ENCODE measurements around the gene PDIA6.
"Not testable (repeated sequence)": the region's sequence is repeated elsewhere in the genome, so short reads cannot be mapped to it uniquely, and the experiment has no call there.

PDIA6 gene

DNA sequence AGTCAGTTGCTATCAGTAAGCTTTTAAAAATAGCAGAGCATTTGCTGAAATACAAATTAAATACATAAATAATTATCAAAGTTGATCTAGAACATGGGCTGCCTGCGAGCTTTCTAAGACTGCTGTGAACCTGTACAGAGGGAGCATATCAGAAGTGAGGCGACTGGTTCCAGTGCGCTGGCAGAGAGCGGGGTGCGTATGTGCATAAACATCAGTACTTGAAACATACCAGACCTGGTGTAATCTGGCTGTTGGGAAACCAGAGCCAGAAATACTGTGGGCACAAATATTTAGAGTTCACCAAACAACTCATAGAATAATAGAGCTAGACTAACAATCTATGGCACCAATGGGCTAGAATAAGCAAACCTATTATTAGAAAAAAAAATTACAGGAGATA, 27.3 kb downstream of the PDIA6 start:
- TF ChIP-seq, protein P1, sequence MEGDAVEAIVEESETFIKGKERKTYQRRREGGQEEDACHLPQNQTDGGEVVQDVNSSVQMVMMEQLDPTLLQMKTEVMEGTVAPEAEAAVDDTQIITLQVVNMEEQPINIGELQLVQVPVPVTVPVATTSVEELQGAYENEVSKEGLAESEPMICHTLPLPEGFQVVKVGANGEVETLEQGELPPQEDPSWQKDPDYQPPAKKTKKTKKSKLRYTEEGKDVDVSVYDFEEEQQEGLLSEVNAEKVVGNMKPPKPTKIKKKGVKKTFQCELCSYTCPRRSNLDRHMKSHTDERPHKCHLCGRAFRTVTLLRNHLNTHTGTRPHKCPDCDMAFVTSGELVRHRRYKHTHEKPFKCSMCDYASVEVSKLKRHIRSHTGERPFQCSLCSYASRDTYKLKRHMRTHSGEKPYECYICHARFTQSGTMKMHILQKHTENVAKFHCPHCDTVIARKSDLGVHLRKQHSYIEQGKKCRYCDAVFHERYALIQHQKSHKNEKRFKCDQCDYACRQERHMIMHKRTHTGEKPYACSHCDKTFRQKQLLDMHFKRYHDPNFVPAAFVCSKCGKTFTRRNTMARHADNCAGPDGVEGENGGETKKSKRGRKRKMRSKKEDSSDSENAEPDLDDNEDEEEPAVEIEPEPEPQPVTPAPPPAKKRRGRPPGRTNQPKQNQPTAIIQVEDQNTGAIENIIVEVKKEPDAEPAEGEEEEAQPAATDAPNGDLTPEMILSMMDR (IDR thresholded peaks at IDR 0.05), result no peak
- H3K27ac ChIP-seq, result peak overlapping the region; percentile 53

DNA sequence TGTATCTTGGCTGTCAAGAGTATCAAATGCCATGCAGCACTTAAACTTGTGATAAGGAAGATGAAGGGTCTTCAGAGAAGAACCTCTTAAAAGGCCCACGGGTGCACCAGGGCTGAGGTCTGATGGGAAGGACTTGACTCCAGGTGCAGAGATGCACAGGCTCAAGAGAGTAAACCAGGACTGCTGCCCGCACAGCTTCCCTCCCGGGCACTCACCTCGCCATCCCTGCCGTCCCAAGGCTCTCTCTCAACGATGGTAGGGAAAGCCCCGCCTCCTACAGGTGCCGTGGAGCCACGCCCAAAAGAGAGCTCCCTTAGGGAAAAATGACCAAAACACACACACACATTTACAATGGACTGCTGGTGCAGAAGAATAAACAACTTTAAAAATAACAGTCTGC, 27.9 kb downstream of the PDIA6 start:
- peak overlapping the region; percentile 53 for H3K27ac ChIP-seq
- TF ChIP-seq, protein P1 (IDR thresholded peaks at IDR 0.05), result no peak
- no peak for TF ChIP-seq ZFX (IDR thresholded peaks at IDR 0.05; ENCODE audit: borderline replicate concordance)

DNA sequence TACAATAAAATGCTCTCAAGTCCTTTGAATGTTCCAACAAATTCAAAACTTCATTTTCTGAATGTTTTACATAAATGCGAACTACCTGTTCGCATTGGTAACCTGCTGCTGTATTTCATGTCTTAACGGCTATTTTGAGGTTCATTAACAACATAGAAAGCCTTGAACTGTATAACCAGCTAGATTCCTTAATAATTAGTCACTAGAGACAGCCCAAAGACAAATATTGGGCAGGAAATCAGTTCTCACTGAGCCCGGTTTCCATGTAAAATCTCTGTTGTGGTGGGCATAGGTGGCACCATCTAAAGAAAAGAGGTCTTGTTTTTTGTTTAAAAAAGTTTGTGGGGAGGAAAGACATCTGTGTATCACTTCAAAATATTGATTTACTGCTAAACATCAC, 29.2 kb downstream of the PDIA6 start:
- no peak for TF ChIP-seq ZFX (IDR thresholded peaks at IDR 0.05; ENCODE audit: borderline replicate concordance)
- TF ChIP-seq, protein P1 (IDR thresholded peaks at IDR 0.05), result no peak
- no peak overlapping the region for H3K27ac ChIP-seq

DNA sequence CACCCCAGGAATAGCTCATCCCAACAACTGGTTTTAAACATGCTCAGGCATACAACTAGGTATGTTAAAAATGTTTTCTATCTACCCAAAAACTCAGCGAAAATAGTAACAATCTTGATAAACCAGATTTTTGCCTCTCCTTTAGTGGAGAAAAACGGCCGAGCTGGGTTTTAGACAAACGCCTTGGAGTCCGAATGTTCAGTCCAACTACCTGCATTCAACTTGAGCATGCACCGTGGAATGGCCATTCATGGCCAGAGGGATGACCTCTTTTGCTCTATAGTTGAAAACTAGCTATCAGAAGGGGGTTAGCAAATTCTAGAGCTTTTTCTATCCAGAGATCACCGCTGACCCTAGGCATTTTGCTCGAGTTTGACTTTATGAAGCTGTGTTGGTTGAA, 30.8 kb downstream of the PDIA6 start:
- no peak overlapping the region for H3K27ac ChIP-seq
- no peak for TF ChIP-seq ZFX (IDR thresholded peaks at IDR 0.05; ENCODE audit: borderline replicate concordance)
- TF ChIP-seq, protein P1 (IDR thresholded peaks at IDR 0.05), result no peak

DNA sequence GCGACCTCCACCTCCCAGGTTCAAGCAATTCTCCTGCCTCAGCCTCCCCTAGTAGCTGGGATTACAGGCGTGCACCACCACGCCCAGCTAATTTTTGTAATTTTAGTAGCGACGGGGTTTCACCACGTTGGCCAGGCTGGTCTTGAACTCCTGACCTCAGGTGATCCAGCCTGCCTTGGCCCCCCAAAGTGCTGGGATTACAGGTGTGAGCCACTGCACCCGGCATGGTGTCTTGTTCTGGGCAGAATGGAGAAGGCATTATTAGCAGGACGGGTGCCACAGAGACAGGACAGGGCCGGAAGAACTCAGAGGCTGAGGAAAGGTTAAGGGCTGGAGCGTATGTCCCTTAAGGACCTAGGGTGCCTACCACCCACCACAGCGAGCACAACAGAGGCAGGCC, 31.8 kb downstream of the PDIA6 start:
- not testable (repeated sequence) for H3K27ac ChIP-seq

DNA sequence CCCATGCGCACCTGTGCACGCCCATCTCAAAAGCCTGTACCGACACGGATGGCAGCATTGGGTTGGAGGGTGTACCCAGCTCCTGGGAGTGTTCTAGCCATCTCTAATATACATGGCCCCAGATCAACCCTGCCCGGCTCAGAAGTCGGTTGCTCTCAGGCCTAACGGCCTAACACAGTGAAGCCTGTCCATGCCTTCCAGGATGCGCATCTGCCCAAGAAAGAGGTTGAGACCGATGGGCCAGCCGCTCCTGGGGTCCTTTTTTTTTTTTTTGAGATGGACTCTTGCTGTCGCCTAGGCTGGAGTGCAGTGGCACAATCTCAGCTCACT, 32.1 kb downstream of the PDIA6 start:
- TF ChIP-seq, protein P1 (IDR thresholded peaks at IDR 0.05), result no peak
- TF ChIP-seq ZFX (IDR thresholded peaks at IDR 0.05; ENCODE audit: borderline replicate concordance), result no peak
- no peak overlapping the region for H3K27ac ChIP-seq

DNA sequence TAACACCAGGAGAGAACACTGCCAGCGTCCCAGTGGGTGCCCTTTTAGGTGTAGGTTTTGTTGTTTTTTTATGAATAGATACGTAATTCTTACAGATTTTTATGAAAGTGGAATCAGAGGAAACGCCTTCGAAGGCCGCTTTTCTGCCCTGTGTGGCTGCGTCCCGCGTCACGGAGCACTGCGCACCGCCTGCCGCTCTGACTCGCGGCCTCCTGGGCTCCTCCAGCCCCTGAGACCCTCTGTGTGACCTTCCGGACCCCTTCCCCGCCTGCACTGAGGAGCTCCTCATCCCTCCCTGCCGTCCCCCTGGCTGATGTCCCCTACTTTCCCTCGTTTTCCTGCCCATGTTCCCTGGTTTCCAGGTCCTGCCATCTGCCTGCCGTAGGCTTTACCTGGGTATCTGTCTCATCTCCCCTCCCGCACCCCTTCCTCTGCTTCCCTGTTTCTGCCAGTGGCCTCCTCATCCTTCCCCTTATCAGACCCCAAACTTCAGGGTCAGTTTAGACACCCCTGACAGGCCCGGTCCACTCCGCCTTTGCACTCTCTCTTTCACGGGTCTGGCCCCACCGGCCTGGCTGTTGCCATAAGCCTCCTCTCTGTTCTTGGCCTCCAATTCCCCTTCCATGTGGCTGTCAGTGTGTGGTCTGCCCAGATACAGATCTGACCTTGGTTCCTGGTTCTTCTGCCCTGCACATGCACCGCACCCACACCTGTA, 32.7 kb downstream of the PDIA6 start:
- no peak overlapping the region for H3K27ac ChIP-seq
- TF ChIP-seq ZFX (IDR thresholded peaks at IDR 0.05; ENCODE audit: borderline replicate concordance), result no peak
- TF ChIP-seq, protein P1 (IDR thresholded peaks at IDR 0.05), result no peak

DNA sequence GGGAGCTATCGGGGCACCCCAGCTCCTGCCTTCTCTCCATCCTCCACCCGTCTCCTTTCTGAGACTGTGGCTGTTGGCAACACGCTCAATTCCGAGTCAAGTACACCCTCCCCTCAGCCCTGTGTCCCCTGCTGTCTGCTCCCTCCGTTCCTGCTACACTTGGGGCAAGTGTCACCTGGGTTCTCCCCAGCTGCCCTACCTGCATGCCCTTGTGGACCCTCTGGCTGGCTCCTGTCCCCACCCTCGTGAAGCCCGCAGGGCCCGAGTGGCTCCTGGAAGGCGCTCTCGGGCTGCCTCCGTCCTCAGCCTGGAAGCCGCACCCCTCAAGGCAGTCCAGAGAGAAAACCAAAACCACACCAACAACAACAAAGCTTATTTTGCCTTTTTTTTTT, 33.9 kb downstream of the PDIA6 start:
- TF ChIP-seq ZFX (IDR thresholded peaks at IDR 0.05; ENCODE audit: borderline replicate concordance), result no peak
- TF ChIP-seq, protein P1 (IDR thresholded peaks at IDR 0.05), result no peak

More for the DNA sequence above, 33.9 kb downstream of the PDIA6 start:
- H3K27ac ChIP-seq, result peak overlapping the region; percentile 59; the same call in 1 of the 2 replicates

Data from 22Rv1 (cell line).